ENCODE measurements around the gene AGMO.
A peak's percentile ranks its signal among the peaks of the same experiment; 100 is the strongest.

AGMO gene

GRCh38 chr7:15457990-15458955 lies 103.5 kb downstream of the AGMO start:
- no peak for DNase-seq (ENCODE audit: low read depth)

- no peak for DNase-seq (ENCODE audit: low read depth)
These were observed 109.1 kb downstream of the AGMO start for GRCh38 chr7:15452670-15453069.

GRCh38 chr7:15446722-15447121 lies 115.1 kb downstream of the AGMO start:
- no peak for DNase-seq (ENCODE audit: low read depth)

GRCh38 chr7:15446280-15446679 lies 115.5 kb downstream of the AGMO start:
- DNase-seq (ENCODE audit: low read depth), result peak; percentile 82

- DNase-seq (ENCODE audit: low read depth), result no peak
These were observed 119.9 kb downstream of the AGMO start for GRCh38 chr7:15441915-15442314.

GRCh38 chr7:15440482-15440881 lies 121.3 kb downstream of the AGMO start:
- DNase-seq (ENCODE audit: low read depth), result no peak

GRCh38 chr7:15439853-15440252 lies 122.0 kb downstream of the AGMO start:
- no peak for DNase-seq (ENCODE audit: low read depth)

GRCh38 chr7:15433151-15433550 lies 128.7 kb downstream of the AGMO start:
- no peak for DNase-seq (ENCODE audit: low read depth)

- no peak for DNase-seq (ENCODE audit: low read depth)
These were observed 130.9 kb downstream of the AGMO start for GRCh38 chr7:15430911-15431310.

GRCh38 chr7:15430191-15430590 lies 131.6 kb downstream of the AGMO start:
- DNase-seq (ENCODE audit: low read depth), result no peak

GRCh38 chr7:15424468-15424867 lies 137.3 kb downstream of the AGMO start:
- no peak for DNase-seq (ENCODE audit: low read depth)

- no peak for DNase-seq (ENCODE audit: low read depth)
These were observed 142.2 kb downstream of the AGMO start for GRCh38 chr7:15419596-15419995.

GRCh38 chr7:15418264-15418663 lies 143.6 kb downstream of the AGMO start:
- DNase-seq (ENCODE audit: low read depth), result no peak

GRCh38 chr7:15417341-15417988 lies 144.3 kb downstream of the AGMO start:
- no peak for DNase-seq (ENCODE audit: low read depth)

GRCh38 chr7:15411019-15411418 lies 150.8 kb downstream of the AGMO start:
- DNase-seq (ENCODE audit: low read depth), result no peak

- DNase-seq (ENCODE audit: low read depth), result no peak
These were observed 153.9 kb downstream of the AGMO start for GRCh38 chr7:15407910-15408309.

GRCh38 chr7:15403751-15404150 lies 158.1 kb downstream of the AGMO start:
- DNase-seq (ENCODE audit: low read depth), result no peak

- no peak for DNase-seq (ENCODE audit: low read depth)
These were observed 158.5 kb downstream of the AGMO start for GRCh38 chr7:15403315-15403714.

- no peak for DNase-seq (ENCODE audit: low read depth)
These were observed 159.2 kb downstream of the AGMO start for GRCh38 chr7:15402436-15403136.

- no peak for DNase-seq (ENCODE audit: low read depth)
These were observed 161.4 kb downstream of the AGMO start for GRCh38 chr7:15400440-15400839.

GRCh38 chr7:15399441-15399840 lies 162.4 kb downstream of the AGMO start:
- no peak for DNase-seq (ENCODE audit: low read depth)

GRCh38 chr7:15397922-15398760 lies 163.7 kb downstream of the AGMO start:
- DNase-seq (ENCODE audit: low read depth), result no peak

Data from iris pigment epithelial cell (primary cell).